GM19351 (cell line): ENCODE measurements around the gene TAF4.

Source experiments
- ATAC-seq: cut with Tn5 transposase; IDR thresholded peaks from one replicate; pipeline ENCODE4 v1.9.1; 2021; ENCODE audit warnings: mild to moderate bottlenecking, moderate library complexity; ENCODE audit not compliant: unreplicated experiment

TAF4 gene

GRCh38 chr20:61966492-61967244, 99.0 kb downstream of the TAF4 start:
- no peak for ATAC-seq

- ATAC-seq = no peak
Measured at GRCh38 chr20:61965606-61966491, 99.8 kb downstream of the TAF4 start.

GRCh38 chr20:61964675-61965605, 100.7 kb downstream of the TAF4 start:
- ATAC-seq = no peak

GRCh38 chr20:61963885-61964674, 101.6 kb downstream of the TAF4 start:
- no peak for ATAC-seq

- no peak for ATAC-seq
Measured at GRCh38 chr20:61963149-61963548, 102.5 kb downstream of the TAF4 start.

GRCh38 chr20:61960836-61961235, 104.8 kb downstream of the TAF4 start:
- no peak for ATAC-seq

GRCh38 chr20:61958773-61959700, 106.6 kb downstream of the TAF4 start:
- ATAC-seq = no peak

GRCh38 chr20:61957961-61958715, 107.5 kb downstream of the TAF4 start:
- no peak for ATAC-seq

GRCh38 chr20:61956396-61957342, 109.0 kb downstream of the TAF4 start:
- no peak for ATAC-seq

GRCh38 chr20:61955668-61956395, 109.8 kb downstream of the TAF4 start:
- ATAC-seq = no peak

- ATAC-seq = no peak
Measured at GRCh38 chr20:61954276-61955021, 111.2 kb downstream of the TAF4 start.

GRCh38 chr20:61953037-61954021, 112.4 kb downstream of the TAF4 start:
- no peak for ATAC-seq

- no peak for ATAC-seq
Measured at GRCh38 chr20:61951695-61952533, 113.8 kb downstream of the TAF4 start.

GRCh38 chr20:61950641-61951071, 115.0 kb downstream of the TAF4 start:
- no peak for ATAC-seq
